Measurements from ENCODE around the gene ABI2. TPM values are rescaled to one million over a fixed set of nuclear protein-coding genes. Genes with fewer than 3 reads are reported as not detected.
A peak's percentile ranks its signal among the peaks of the same experiment; 100 is the strongest.

Gene ABI2
- total and polyA plus RNA-seq, 3 donors from 2014 or later: 91.2 to 109 (median 106) TPM

GRCh38 chr2:203440671-203441070 lies 112.5 kb downstream of the ABI2 start:
- Histone ChIP-seq H3K36me3 (ENCODE audit: low read depth, missing control alignments) (no peaks in the 10 kb centered on the region), H3K27ac (no peak overlapping the region)

GRCh38 chr2:203441463-203441862 lies 113.3 kb downstream of the ABI2 start:
- Histone ChIP-seq H3K9me3 (no peaks in the 10 kb centered on the region), H3K4me3 (no peak overlapping the region), H3K27me3 (no peaks in the 10 kb centered on the region), H3K27ac (no peak overlapping the region), H3K36me3 (ENCODE audit: low read depth, missing control alignments) (no peaks in the 10 kb centered on the region), H3K4me1 (no peaks in the 10 kb centered on the region)
- WGBS, 2 donors: 82 to 83% methylated on average over 3 of the region's 3 CpGs
- DNase-seq: no peak
- intact Hi-C loops (cut with DNase I; ENCODE audit: low total_unique reads): no loop called here
- TF ChIP-seq CTCF (IDR thresholded peaks at IDR 0.05) (no peak), POLR2A (IDR thresholded peaks at IDR 0.05) (no peak)

More at GRCh38 chr2:203440671-203441070, 112.5 kb downstream of the ABI2 start:
- no peak overlapping the region for H3K4me3 ChIP-seq
- no peak for TF ChIP-seq CTCF (IDR thresholded peaks at IDR 0.05)
- no peak for TF ChIP-seq POLR2A (IDR thresholded peaks at IDR 0.05)
- H3K9me3 ChIP-seq: no peaks in the 10 kb centered on the region
- intact Hi-C loops (cut with DNase I; ENCODE audit: low total_unique reads): no loop called here
- DNase-seq: no peak
- H3K4me1 ChIP-seq: no peaks in the 10 kb centered on the region
- no peaks in the 10 kb centered on the region for H3K27me3 ChIP-seq
- 88 to 89% methylated on average over 4 of the region's 4 CpGs for WGBS, 2 donors

- intact Hi-C loops (cut with DNase I; ENCODE audit: low total_unique reads): no loop called here
- no peak for TF ChIP-seq CTCF (IDR thresholded peaks at IDR 0.05)
- TF ChIP-seq POLR2A (IDR thresholded peaks at IDR 0.05): no peak
- Histone ChIP-seq H3K27me3 (no peaks in the 10 kb centered on the region), H3K4me3 (no peak overlapping the region), H3K9me3 (no peaks in the 10 kb centered on the region), H3K4me1 (no peaks in the 10 kb centered on the region), H3K36me3 (ENCODE audit: low read depth, missing control alignments) (no peaks in the 10 kb centered on the region), H3K27ac (no peak overlapping the region)
- no peak for DNase-seq
- 31 to 50% methylated on average over 5 of the region's 5 CpGs for WGBS, 2 donors
Observed at GRCh38 chr2:203442463-203442862, 114.3 kb downstream of the ABI2 start.

- Histone ChIP-seq H3K36me3 (ENCODE audit: low read depth, missing control alignments) (no peaks in the 10 kb centered on the region), H3K9me3 (no peaks in the 10 kb centered on the region), H3K4me1 (no peaks in the 10 kb centered on the region), H3K4me3 (no peak overlapping the region), H3K27ac (no peak overlapping the region), H3K27me3 (no peaks in the 10 kb centered on the region)
- TF ChIP-seq POLR2A (IDR thresholded peaks at IDR 0.05) (no peak), CTCF (IDR thresholded peaks at IDR 0.05) (no peak)
- DNase-seq: peak; percentile 61
- 41 to 71% methylated on average over 7 of the region's 7 CpGs for WGBS, 2 donors
- intact Hi-C loops (cut with DNase I; ENCODE audit: low total_unique reads): no loop called here
Observed at GRCh38 chr2:203444738-203445137, 116.5 kb downstream of the ABI2 start.

GRCh38 chr2:203446071-203446481 lies 117.9 kb downstream of the ABI2 start:
- Histone ChIP-seq H3K36me3 (ENCODE audit: low read depth, missing control alignments) (no peaks in the 10 kb centered on the region), H3K27ac (no peak overlapping the region), H3K4me3 (no peak overlapping the region), H3K4me1 (no peaks in the 10 kb centered on the region), H3K27me3 (no peaks in the 10 kb centered on the region), H3K9me3 (no peaks in the 10 kb centered on the region)
- no peak for TF ChIP-seq POLR2A (IDR thresholded peaks at IDR 0.05)
- no peak for TF ChIP-seq CTCF (IDR thresholded peaks at IDR 0.05)
- intact Hi-C loops (cut with DNase I; ENCODE audit: low total_unique reads): no loop called here
- WGBS, 2 donors: 87 to 93% methylated on average over 3 of the region's 3 CpGs
- DNase-seq: no peak
